GM18499 (cell line): Measurements from ENCODE around the gene MAGI2.

Experiments used
- ATAC-seq: cut with Tn5 transposase; IDR thresholded peaks from one replicate; pipeline ENCODE4 v1.9.1; 2021; ENCODE audit warnings: moderate number of reproducible peaks; ENCODE audit not compliant: insufficient read depth, unreplicated experiment

Gene MAGI2

GRCh38 chr7:78118470-78118869 is 1335.0 kb downstream of the MAGI2 start:
- ATAC-seq: no peak

GRCh38 chr7:78115876-78116275 is 1337.6 kb downstream of the MAGI2 start:
- ATAC-seq: no peak

DNA sequence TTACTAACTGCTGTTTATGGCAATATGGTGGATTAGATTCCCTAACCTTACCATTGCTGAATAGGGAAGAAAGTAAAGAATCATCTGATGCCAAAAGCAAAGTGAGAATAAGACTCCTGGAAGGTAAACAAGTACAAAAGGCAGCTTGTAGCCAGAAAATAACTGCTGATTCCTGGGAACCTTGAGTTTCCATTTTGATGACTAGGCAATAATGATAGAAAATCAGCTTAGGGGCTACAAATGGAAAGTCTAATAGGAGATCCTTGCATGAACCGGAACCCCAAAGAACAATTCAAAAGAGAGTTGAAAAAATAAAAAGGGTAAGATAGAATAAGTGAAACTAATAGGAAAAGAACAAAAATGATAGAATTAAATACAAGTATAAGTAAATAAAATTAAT is 1338.5 kb downstream of the MAGI2 start:
- no peak for ATAC-seq

GRCh38 chr7:78112488-78112887 is 1341.0 kb downstream of the MAGI2 start:
- no peak for ATAC-seq

GRCh38 chr7:78111386-78111785 is 1342.1 kb downstream of the MAGI2 start:
- ATAC-seq: no peak

DNA sequence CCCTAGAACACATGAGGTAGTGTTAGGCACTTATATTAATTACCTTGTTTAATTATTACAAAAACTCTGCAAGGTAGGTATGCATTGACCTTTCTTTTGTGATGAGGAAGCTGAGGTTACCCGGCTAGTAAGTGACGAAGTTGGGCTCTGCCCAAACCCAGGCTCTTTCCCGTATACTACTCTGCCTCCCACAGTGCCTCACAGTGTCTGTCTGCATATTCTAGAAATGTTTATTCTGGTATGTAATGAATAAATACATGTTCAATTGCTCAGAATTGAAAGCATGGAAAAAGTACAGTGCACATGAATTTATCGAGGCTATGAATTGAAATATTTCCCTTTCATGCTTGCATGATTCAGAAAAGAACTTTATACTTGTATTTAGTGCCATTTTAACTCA is 1350.0 kb downstream of the MAGI2 start:
- no peak for ATAC-seq

DNA sequence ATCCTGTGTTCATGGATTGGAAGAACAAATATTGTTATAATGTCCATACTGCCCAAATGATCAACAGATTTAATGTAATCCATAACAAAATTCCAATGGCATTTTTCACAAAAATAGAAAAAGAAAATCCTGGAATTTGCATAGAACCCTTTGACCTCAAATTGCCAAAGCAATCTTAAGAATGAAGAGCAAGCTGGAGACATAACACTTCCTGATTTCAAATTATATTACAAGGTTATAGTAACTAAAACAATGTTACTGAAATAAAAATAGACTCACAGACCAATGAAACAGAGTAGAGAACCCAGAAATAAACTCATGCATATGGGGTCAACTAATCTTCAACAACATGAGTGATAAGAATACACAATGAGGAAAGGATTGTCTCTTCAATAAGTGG is 1352.4 kb downstream of the MAGI2 start:
- ATAC-seq: no peak

- ATAC-seq: no peak
Observed at GRCh38 chr7:78099715-78100394, 1353.6 kb downstream of the MAGI2 start.

DNA sequence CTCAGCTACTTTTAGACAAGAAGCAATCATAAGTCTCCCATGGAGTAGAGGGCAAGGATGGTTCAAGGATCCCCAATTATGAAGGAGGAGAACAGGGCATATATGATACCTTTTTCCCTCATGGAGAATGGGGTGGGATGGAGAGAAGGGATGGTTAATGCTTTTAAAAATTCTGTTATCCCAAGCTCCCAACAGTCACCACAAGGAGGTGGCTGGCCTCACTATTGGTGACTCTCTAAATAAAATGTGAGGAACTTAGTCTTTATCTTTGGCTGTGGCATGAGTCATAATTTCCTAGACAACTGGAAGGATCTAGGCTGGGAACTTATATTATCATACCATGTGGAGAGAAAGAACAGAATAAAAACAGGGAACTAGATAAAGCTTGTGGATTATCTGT is 1357.9 kb downstream of the MAGI2 start:
- ATAC-seq: no peak

DNA sequence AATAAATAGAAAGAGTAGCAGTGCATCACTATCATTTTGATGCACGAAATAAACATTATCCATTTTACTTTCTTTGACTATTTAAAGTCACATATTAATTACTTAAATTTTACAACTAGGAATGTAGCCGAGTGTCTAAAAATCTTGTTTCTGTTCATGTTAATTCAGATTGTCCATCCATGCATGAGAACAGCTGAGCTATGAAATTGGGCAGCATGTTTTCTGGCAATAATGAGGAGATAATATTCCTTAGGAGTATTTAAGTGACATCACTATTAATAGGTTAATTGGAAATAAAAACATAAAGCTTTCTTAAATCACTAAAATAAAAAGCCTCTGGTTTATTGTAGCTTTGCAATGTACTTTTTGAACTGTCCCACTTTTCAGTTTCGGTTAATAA is 1361.1 kb downstream of the MAGI2 start:
- ATAC-seq: no peak

- no peak for ATAC-seq
Observed at GRCh38 chr7:78090616-78091015, 1362.9 kb downstream of the MAGI2 start.

GRCh38 chr7:78083476-78084120 is 1369.9 kb downstream of the MAGI2 start:
- ATAC-seq: no peak

DNA sequence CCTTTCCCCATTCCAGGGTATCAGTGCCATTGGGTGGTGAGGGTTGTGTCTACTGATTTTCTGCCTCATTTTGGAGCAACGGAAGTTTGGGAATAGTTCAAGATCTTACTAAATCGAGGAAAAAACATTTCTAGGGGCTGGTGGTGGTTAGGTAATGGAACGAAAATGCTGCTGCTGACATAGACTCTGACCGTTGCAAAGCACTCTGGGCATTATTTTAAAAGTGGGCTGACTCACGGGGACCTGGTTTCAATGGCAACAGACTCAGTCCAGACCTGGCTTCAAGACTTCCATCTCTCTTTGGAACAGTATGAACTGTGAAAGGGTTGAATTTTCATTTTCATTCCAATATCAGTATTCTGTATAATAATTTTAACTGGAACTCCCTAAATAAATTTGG is 1370.9 kb downstream of the MAGI2 start:
- no peak for ATAC-seq

- no peak for ATAC-seq
Observed at GRCh38 chr7:78081888-78082287, 1371.6 kb downstream of the MAGI2 start.

- no peak for ATAC-seq
Observed at GRCh38 chr7:78081344-78081743, 1372.1 kb downstream of the MAGI2 start.

DNA sequence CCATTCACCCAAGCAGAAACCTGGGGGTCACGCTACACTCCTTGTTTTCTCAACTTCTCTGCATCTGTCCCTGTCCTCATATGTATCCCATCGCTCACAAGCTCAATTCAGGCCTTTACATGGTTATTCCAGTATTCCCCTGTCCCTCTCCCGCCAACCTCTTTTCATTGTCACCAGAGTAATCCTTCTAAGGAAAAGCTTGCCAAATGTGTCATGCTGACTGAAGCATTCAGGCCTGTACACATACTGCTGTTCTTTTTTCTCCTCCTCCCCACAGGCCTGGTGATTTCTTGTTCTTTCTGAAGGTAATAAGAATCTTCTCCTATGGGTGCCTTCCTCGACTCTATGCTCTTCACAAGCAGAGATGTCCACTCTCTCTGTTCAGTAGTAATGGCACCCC is 1372.7 kb downstream of the MAGI2 start:
- no peak for ATAC-seq

- ATAC-seq: no peak
Observed at GRCh38 chr7:78080241-78080640, 1373.2 kb downstream of the MAGI2 start.

DNA sequence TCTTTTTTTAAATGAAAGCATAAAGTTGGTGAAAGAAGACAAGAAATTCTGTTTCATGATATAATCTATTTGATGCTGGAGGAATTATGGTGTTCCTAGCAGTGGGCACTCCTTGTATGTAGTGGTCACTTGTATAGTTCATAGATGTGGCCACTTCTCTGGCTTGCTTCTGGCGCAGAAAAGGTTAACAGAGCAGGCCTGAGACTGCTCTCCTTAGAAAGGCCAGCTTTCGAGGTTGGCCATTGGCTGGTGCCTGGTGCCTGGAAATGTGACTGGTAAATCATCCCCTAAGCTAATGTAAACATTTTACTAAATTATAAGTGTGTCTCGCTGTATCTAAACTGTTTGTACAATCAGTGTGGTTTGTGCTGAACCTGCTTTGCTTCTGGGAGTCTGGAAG is 1378.8 kb downstream of the MAGI2 start:
- no peak for ATAC-seq

- ATAC-seq: no peak
Observed at GRCh38 chr7:78073609-78074382, 1379.7 kb downstream of the MAGI2 start.

GRCh38 chr7:78072201-78072590 is 1381.3 kb downstream of the MAGI2 start:
- ATAC-seq: no peak

GRCh38 chr7:78071491-78072200 is 1381.8 kb downstream of the MAGI2 start:
- no peak for ATAC-seq
